Transverse colon (tissue), 4 donors: ENCODE measurements around the gene AGT. TPM values are rescaled to one million over a fixed set of nuclear protein-coding genes. Genes with fewer than 3 reads are reported as not detected.
"Not testable (repeated sequence)": the region's sequence is repeated elsewhere in the genome, so short reads cannot be mapped to it uniquely, and the experiment has no call there.

Source experiments
- DNase-seq: peaks from one replicate; pipeline ENCODE4 v3.0.0-alpha.2; 2019
- H3K27ac ChIP-seq, 4 donors: fragments of 200-600 bp; sonication (generic); 2 replicates each; pipeline ENCODE4 v1.5.1; 2016 to 2018; ENCODE audit warnings: inconsistent platforms in 4 of 4
- H3K27me3 ChIP-seq: fragments of 200-600 bp; sonication (generic); 2 replicates; pipeline ENCODE4 v1.5.1; 2017; ENCODE audit warnings: inconsistent platforms
- H3K36me3 ChIP-seq, 4 donors: fragments of 200-600 bp; sonication (generic); 2 replicates each; pipeline ENCODE4 v1.5.1; 2017 to 2019; ENCODE audit warnings: inconsistent platforms in 4 of 4
- H3K4me1 ChIP-seq, 4 donors: fragments of 200-600 bp; sonication (generic); 2 replicates each; pipeline ENCODE4 v1.5.1; 2017 to 2020; ENCODE audit warnings: inconsistent platforms in 4 of 4
- H3K4me3 ChIP-seq, 4 donors: fragments of 200-600 bp; sonication (generic); 1 replicate in 1 of 4; 2 replicates in 3 of 4; pipeline versions ENCODE4 v1.5.1 to v1.6.1; 2017 to 2019; ENCODE audit warnings: inconsistent platforms in 4 of 4
- H3K9me3 ChIP-seq, 2 donors: fragments of 200-600 bp; sonication (generic); 2 replicates each; pipeline ENCODE4 v1.5.1; 2017 to 2019; ENCODE audit warnings: inconsistent platforms in 2 of 2
- CTCF ChIP-seq, 5 experiments: fragments of 200-600 bp in 3 of 5; fragments of 450-650 bp in 2 of 5; sonication (generic) in 3 of 5; IDR thresholded peaks; 1 replicate in 2 of 5; 2 replicates in 3 of 5; pipeline ENCODE4 v1.5.1; 2016 to 2017; ENCODE audit warnings: antibody characterized with exemption in 5 of 5, inconsistent platforms in 3 of 5, mild to moderate bottlenecking in 2 of 5, moderate library complexity in 1 of 5
- EP300 ChIP-seq: sonication (generic); formaldehyde crosslinking; IDR thresholded peaks from one replicate; pipeline ENCODE4 v1.6.1; 2017; ENCODE audit warnings: antibody characterized with exemption, low read depth
- POLR2A ChIP-seq: fragments of 450-650 bp; IDR thresholded peaks from one replicate; pipeline ENCODE4 v1.6.1; 2016; ENCODE audit warnings: antibody characterized with exemption, mild to moderate bottlenecking, moderate library complexity
- POLR2AphosphoS5 ChIP-seq, 3 donors: sonication (generic); formaldehyde crosslinking; IDR thresholded peaks; one replicate each; pipeline ENCODE4 v1.6.1; 2016; ENCODE audit warnings: antibody characterized with exemption in 3 of 3
- WGBS, 2 donors: methylation state at CpG; one replicate each; pipeline ENCODE4 v1.1.5; 2018; ENCODE audit warnings: low coverage in 1 of 2; 5-methylcytosine and 5-hydroxymethylcytosine counted together
- in situ Hi-C, 4 donors: fragments of 200-750 bp; cut with MboI; loops; one replicate each; pipeline versions ENCODE4 v1.15.0 to v1.15.1; 2017; ENCODE audit warnings: low sequenced_read_pairs in 3 of 4, low pct_ligation_motif_present in 1 of 4, low pct_unique_long_range_greater_than_20kb in 1 of 4
- intact Hi-C: fragments of 100-400 bp; cut with DNase I; formaldehyde crosslinking; loops from one replicate; pipeline ENCODE4 v1.15.1; 2023; ENCODE audit warnings: low total_unique reads
- total RNA-seq, 4 donors: library from RNA; depleted of rRNA; stranded (reverse); fragments of >200 nt; gene quantifications; one replicate each; pipeline ENCODE4 v1.1.0, GENCODE V29; 2016

AGT gene
- total RNA-seq, 4 donors from 2014 or later: 0.60 to 1.7 (median 0.90) TPM

GRCh38 chr1:230669543-230669942 is 44.4 kb downstream of the AGT start:
- no peak overlapping the region for H3K27ac ChIP-seq
- no peaks in the 10 kb centered on the region for H3K27me3 ChIP-seq
- no peak for DNase-seq
- in situ Hi-C loops: loop anchor here in 1 of 4 donors (25.0 kb wide), 1 partner anchor 93 kb away; no protein-coding TSS in a partner anchor
- H3K4me1 ChIP-seq: no peaks in the 10 kb centered on the region
- intact Hi-C loops: no loop called here
- H3K36me3 ChIP-seq: peaks cover 0 to 67% (median 29%) of the 10 kb centered on the region in 4 donors
- TF ChIP-seq CTCF (IDR thresholded peaks at IDR 0.05): no peak
- no peak for TF ChIP-seq POLR2AphosphoS5 (IDR thresholded peaks at IDR 0.05)
- TF ChIP-seq EP300: no peak
- no peak for TF ChIP-seq POLR2A
- WGBS, 2 donors: 93 to 98% methylated on average over 8 of the region's 8 CpGs
- no peak overlapping the region for H3K4me3 ChIP-seq
- no peaks in the 10 kb centered on the region for H3K9me3 ChIP-seq

- 90 to 94% methylated on average over 6 of the region's 6 CpGs for WGBS, 2 donors
- intact Hi-C loops (no loop called here), in situ Hi-C loops (loop anchor here in 1 of 4 donors (25.0 kb wide), 1 partner anchor 94 kb away; no protein-coding TSS in a partner anchor)
- H3K27me3 ChIP-seq: no peaks in the 10 kb centered on the region
- H3K4me3 ChIP-seq: no peak overlapping the region
- no peak overlapping the region for H3K27ac ChIP-seq
- peaks cover 0 to 69% (median 32%) of the 10 kb centered on the region in 4 donors for H3K36me3 ChIP-seq
- no peaks in the 10 kb centered on the region for H3K4me1 ChIP-seq
- no peaks in the 10 kb centered on the region for H3K9me3 ChIP-seq
- TF ChIP-seq EP300 (no peak), POLR2AphosphoS5 (IDR thresholded peaks at IDR 0.05) (no peak), POLR2A (no peak)
- DNase-seq: no peak
Observed at GRCh38 chr1:230668227-230668626, 45.7 kb downstream of the AGT start.

GRCh38 chr1:230661976-230662375 is 51.9 kb downstream of the AGT start:
- peaks cover 0 to 53% (median 23%) of the 10 kb centered on the region in 4 donors for H3K36me3 ChIP-seq
- in situ Hi-C loops: loop anchor here in 1 of 4 donors (25.0 kb wide), 1 partner anchor 100 kb away; no protein-coding TSS in a partner anchor
- 81 to 86% methylated on average over 2 to 4 of the region's 4 CpGs for WGBS, 2 donors

GRCh38 chr1:230658691-230659090 is 55.2 kb downstream of the AGT start:
- Histone ChIP-seq H3K4me1 (no peaks in the 10 kb centered on the region), H3K9me3 (no peaks in the 10 kb centered on the region), H3K36me3 (peaks cover 0 to 26% (median 9%) of the 10 kb centered on the region in 4 donors), H3K4me3 (no peak overlapping the region), H3K27ac (no peak overlapping the region), H3K27me3 (no peaks in the 10 kb centered on the region)
- intact Hi-C loops (no loop called here), in situ Hi-C loops (loop anchor here in 1 of 4 donors (25.0 kb wide), 1 partner anchor 104 kb away; no protein-coding TSS in a partner anchor)
- TF ChIP-seq POLR2AphosphoS5 (IDR thresholded peaks at IDR 0.05) (no peak), EP300 (no peak), CTCF (IDR thresholded peaks at IDR 0.05) (no peak), POLR2A (no peak)
- no peak for DNase-seq
- 100% methylated on average over 1 to 2 of the region's 2 CpGs for WGBS, 2 donors

More at GRCh38 chr1:230661976-230662375, 51.9 kb downstream of the AGT start:
- Histone ChIP-seq H3K27me3 (no peaks in the 10 kb centered on the region), H3K27ac (no peak overlapping the region), H3K4me3 (no peak overlapping the region), H3K4me1 (no peaks in the 10 kb centered on the region), H3K9me3 (no peaks in the 10 kb centered on the region)
- TF ChIP-seq POLR2AphosphoS5 (IDR thresholded peaks at IDR 0.05) (no peak), POLR2A (no peak), CTCF (IDR thresholded peaks at IDR 0.05) (no peak), EP300 (no peak)
- intact Hi-C loops: no loop called here
- DNase-seq: no peak

GRCh38 chr1:230658103-230658502 is 55.8 kb downstream of the AGT start:
- H3K27ac ChIP-seq, H3K4me1 ChIP-seq, H3K27me3 ChIP-seq, H3K4me3 ChIP-seq, intact Hi-C loops, DNase-seq, H3K9me3 ChIP-seq: not testable (repeated sequence)
- peaks cover 0 to 20% (median 6%) of the 10 kb centered on the region in 4 donors for H3K36me3 ChIP-seq
- in situ Hi-C loops: loop anchor here in 1 of 4 donors (25.0 kb wide), 1 partner anchor 104 kb away; no protein-coding TSS in a partner anchor
- WGBS, 2 donors: 100% methylated on average over 1 of the region's 1 CpG; no CpG with 5 or more reads in 1 of the 2 donors

GRCh38 chr1:230656719-230657118 is 57.2 kb downstream of the AGT start:
- H3K27me3 ChIP-seq, H3K4me3 ChIP-seq, H3K4me1 ChIP-seq, H3K27ac ChIP-seq, DNase-seq, intact Hi-C loops, H3K9me3 ChIP-seq: not testable (repeated sequence)
- peaks cover 0 to 16% (median 5%) of the 10 kb centered on the region in 4 donors for H3K36me3 ChIP-seq
- in situ Hi-C loops: loop anchor here in 1 of 4 donors (25.0 kb wide), 1 partner anchor 106 kb away; no protein-coding TSS in a partner anchor
- 96 to 100% methylated on average over 1 of the region's 1 CpG for WGBS, 2 donors
